Lower leg skin (tissue), 4 donors: ENCODE measurements around the gene JPT1. TPM values are rescaled to one million over a fixed set of nuclear protein-coding genes. Genes with fewer than 3 reads are reported as not detected.
A peak's percentile ranks its signal among the peaks of the same experiment; 100 is the strongest.

Source experiments
- DNase-seq, 2 donors: peaks; one replicate each; pipeline ENCODE4 v3.0.0-alpha.2; 2019; ENCODE audit warnings: low spot score in 2 of 2
- H3K4me3 ChIP-seq: fragments of 200-600 bp; sonication (generic); 2 replicates; pipeline ENCODE4 v1.5.1; 2017; ENCODE audit warnings: mild to moderate bottlenecking, low read depth; ENCODE audit not compliant: poor library complexity, severe bottlenecking
- POLR2A ChIP-seq, 2 donors: fragments of 450-650 bp; IDR thresholded peaks; one replicate each; pipeline ENCODE4 v1.6.1; 2016 to 2017; ENCODE audit warnings: antibody characterized with exemption in 2 of 2, mild to moderate bottlenecking in 1 of 2, moderate library complexity in 1 of 2
- WGBS, 2 donors: methylation state at CpG; one replicate each; pipeline ENCODE4 v1.1.5; 2018; 5-methylcytosine and 5-hydroxymethylcytosine counted together
- intact Hi-C: fragments of 100-400 bp; cut with DNase I; formaldehyde crosslinking; loops from one replicate; pipeline ENCODE4 v1.15.0; 2023; ENCODE audit warnings: low total_unique reads
- total RNA-seq, 4 donors: library from RNA; depleted of rRNA; stranded (reverse); fragments of >200 nt; gene quantifications; one replicate each; pipeline ENCODE4 v1.1.0, GENCODE V29; 2016
- TF ChIP-seq, protein P1 (sequence below), 3 donors: fragments of 450-650 bp; IDR thresholded peaks; one replicate each; pipeline ENCODE4 v1.5.1; 2016; ENCODE audit warnings: antibody characterized with exemption in 3 of 3, mild to moderate bottlenecking in 3 of 3, moderate library complexity in 2 of 3

Gene JPT1
- total RNA-seq, 4 donors from 2014 or later = 30.2 to 56.4 (median 37.1) TPM

DNA sequence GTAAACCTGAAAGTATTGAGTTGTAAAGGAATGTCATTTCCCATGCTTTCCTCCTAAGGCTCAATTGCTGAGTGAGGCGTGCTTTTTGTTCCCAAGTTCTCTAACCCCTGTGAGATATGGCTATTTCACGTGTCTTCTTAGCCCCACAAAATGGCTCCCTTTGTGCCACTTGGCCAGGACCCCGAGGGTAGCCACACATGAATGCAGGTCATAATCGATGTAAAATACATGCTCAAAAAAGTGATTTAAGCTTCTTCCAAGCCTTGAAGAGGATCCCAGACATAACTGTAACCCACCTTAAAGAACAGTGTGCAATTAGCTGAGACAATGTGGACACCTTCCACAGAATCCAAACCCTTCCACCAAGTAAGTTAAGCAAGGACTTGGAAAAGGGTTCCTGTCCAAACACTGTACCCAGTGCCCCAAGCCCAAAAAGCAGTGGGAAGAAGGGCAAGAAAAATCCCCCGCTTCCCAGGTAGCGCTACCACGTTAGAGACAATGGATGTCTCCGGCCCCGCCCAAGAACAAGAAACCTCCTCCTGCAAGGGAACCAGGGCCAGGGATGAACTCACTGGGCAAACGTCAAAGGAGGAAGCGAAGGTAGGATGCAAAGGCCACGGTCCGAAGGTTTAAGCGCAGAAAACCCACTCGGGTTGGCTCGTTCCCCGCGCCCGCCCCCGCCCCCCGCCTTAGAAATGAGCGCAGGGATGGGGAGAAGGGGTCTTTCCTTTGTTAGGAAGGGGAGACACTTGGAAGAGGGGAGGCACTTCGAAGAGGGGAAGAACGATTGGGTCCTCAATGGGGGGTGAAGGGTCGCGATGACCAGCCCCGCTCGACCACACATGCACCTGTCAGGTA, 1.2 kb downstream of the JPT1 start:
- peak in 1 of 2 donors; percentile 24 for DNase-seq
- peak overlapping the region; percentile 82 for H3K4me3 ChIP-seq
- TF ChIP-seq, protein P1, sequence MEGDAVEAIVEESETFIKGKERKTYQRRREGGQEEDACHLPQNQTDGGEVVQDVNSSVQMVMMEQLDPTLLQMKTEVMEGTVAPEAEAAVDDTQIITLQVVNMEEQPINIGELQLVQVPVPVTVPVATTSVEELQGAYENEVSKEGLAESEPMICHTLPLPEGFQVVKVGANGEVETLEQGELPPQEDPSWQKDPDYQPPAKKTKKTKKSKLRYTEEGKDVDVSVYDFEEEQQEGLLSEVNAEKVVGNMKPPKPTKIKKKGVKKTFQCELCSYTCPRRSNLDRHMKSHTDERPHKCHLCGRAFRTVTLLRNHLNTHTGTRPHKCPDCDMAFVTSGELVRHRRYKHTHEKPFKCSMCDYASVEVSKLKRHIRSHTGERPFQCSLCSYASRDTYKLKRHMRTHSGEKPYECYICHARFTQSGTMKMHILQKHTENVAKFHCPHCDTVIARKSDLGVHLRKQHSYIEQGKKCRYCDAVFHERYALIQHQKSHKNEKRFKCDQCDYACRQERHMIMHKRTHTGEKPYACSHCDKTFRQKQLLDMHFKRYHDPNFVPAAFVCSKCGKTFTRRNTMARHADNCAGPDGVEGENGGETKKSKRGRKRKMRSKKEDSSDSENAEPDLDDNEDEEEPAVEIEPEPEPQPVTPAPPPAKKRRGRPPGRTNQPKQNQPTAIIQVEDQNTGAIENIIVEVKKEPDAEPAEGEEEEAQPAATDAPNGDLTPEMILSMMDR (IDR thresholded peaks at IDR 0.05) = no peak
- TF ChIP-seq POLR2A (IDR thresholded peaks at IDR 0.05) = no peak
- 6% methylated on average over 28 of the region's 28 CpGs for WGBS, 2 donors
- intact Hi-C loops = no loop called here

- no peak overlapping the region for H3K4me3 ChIP-seq
- intact Hi-C loops = no loop called here
- WGBS, 2 donors = 83 to 91% methylated on average over 6 of the region's 6 CpGs
Measured at GRCh38 chr17:75152523-75152921, 1.8 kb downstream of the JPT1 start.

GRCh38 chr17:75151930-75152329, 2.4 kb downstream of the JPT1 start:
- intact Hi-C loops = no loop called here
- TF ChIP-seq, protein P1 (IDR thresholded peaks at IDR 0.05) = no peak
- TF ChIP-seq POLR2A (IDR thresholded peaks at IDR 0.05) = no peak
- WGBS, 2 donors = 91 to 93% methylated on average over 6 of the region's 6 CpGs
- DNase-seq = no peak
- H3K4me3 ChIP-seq = no peak overlapping the region

More at GRCh38 chr17:75152523-75152921, 1.8 kb downstream of the JPT1 start:
- TF ChIP-seq POLR2A (IDR thresholded peaks at IDR 0.05) = no peak
- TF ChIP-seq, protein P1 (IDR thresholded peaks at IDR 0.05) = no peak
- DNase-seq = no peak

GRCh38 chr17:75147878-75148546, 6.3 kb downstream of the JPT1 start:
- no peak for DNase-seq
- TF ChIP-seq, protein P1 (IDR thresholded peaks at IDR 0.05) = no peak
- no peak for TF ChIP-seq POLR2A (IDR thresholded peaks at IDR 0.05)
- WGBS, 2 donors = 88 to 92% methylated on average over 6 of the region's 6 CpGs
- no peak overlapping the region for H3K4me3 ChIP-seq
- intact Hi-C loops = no loop called here

DNA sequence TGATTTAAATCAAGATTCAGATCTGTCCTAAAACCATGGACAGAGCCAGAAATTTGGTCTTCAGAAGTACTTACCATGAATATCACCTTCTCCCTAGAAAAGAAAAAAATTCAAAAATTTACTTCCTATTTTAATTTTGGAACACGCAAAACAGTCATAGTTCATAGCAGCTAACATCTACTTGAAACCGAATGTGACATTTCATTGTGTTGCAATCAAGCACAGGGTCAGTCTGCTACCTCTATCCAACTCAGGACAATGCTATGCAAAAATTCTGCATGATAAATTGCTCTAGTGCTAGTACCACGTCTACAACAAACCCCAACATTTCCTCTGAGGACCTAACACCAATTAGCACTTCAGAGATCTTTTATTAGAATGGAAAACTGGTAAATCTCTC, 7.7 kb downstream of the JPT1 start:
- intact Hi-C loops = no loop called here
- no peak for DNase-seq
- no peak overlapping the region for H3K4me3 ChIP-seq
- 81 to 90% methylated on average over 3 of the region's 3 CpGs for WGBS, 2 donors
- TF ChIP-seq, protein P1 (IDR thresholded peaks at IDR 0.05) = no peak
- TF ChIP-seq POLR2A (IDR thresholded peaks at IDR 0.05) = no peak
